Measurements from ENCODE around the gene TBC1D22A. TPM values are rescaled to one million over a fixed set of nuclear protein-coding genes. Genes with fewer than 3 reads are reported as not detected.

TBC1D22A gene
- total RNA-seq, 2 experiments from 2014 or later = 22.3 to 43.9 TPM

DNA sequence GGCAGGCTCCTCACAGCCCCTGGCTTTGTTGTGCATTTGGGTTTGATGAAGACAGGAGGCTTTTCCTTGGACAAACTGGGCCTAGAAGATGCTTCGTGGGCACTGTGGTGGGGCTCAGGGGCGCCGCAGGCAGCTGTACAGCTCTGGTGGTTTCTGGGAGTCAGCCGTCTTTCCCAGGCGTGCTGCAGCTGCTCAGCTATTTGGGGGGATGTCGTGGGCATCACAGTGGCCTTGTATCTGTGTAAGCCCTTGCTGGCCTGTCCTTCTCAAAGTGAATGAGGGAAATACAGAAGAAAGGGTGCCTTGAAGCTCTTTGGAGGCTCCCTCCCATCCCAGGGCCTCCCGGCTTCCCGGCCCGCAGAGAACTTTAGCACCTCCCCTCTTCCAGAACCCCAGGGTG is 89.5 kb downstream of the TBC1D22A start:
- intact Hi-C loops (cut with micrococcal nuclease; ENCODE audit: unreplicated experiment) = no loop called here
- Histone ChIP-seq H2AFZ (ENCODE audit: low read length) (no peak overlapping the region), H3K9me3 (ENCODE audit: low read length) (no peaks in the 10 kb centered on the region), H3K9me2 (ENCODE audit: insufficient read depth, low read length) (no peaks in the 10 kb centered on the region), H3K27ac (ENCODE audit: low read depth, low read length, poor library complexity, severe bottlenecking) (no peak overlapping the region), H3K4me1 (ENCODE audit: insufficient read depth, low read length, poor library complexity, severe bottlenecking) (no peaks in the 10 kb centered on the region), H3K36me3 (ENCODE audit: insufficient read depth, low read length) (peaks cover 8% of the 10 kb centered on the region; the same call in 1 of the 2 replicates), H3K4me2 (ENCODE audit: low read length) (no peak overlapping the region), H3K4me3 (ENCODE audit: low read depth, low read length, poor library complexity, severe bottlenecking) (no peak overlapping the region), H4K20me1 (ENCODE audit: insufficient read depth, low read length) (no peaks in the 10 kb centered on the region; the same call in 1 of the 2 replicates), H3K79me2 (ENCODE audit: insufficient read depth, low read depth, low read length) (no peaks in the 10 kb centered on the region)
- no peak for DNase-seq (ENCODE audit: low spot score)
- BruUV-seq (replicated peaks) = no TSS peak
- TF ChIP-seq, protein P1, sequence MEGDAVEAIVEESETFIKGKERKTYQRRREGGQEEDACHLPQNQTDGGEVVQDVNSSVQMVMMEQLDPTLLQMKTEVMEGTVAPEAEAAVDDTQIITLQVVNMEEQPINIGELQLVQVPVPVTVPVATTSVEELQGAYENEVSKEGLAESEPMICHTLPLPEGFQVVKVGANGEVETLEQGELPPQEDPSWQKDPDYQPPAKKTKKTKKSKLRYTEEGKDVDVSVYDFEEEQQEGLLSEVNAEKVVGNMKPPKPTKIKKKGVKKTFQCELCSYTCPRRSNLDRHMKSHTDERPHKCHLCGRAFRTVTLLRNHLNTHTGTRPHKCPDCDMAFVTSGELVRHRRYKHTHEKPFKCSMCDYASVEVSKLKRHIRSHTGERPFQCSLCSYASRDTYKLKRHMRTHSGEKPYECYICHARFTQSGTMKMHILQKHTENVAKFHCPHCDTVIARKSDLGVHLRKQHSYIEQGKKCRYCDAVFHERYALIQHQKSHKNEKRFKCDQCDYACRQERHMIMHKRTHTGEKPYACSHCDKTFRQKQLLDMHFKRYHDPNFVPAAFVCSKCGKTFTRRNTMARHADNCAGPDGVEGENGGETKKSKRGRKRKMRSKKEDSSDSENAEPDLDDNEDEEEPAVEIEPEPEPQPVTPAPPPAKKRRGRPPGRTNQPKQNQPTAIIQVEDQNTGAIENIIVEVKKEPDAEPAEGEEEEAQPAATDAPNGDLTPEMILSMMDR (conservative IDR thresholded peaks at IDR 0.05; ENCODE audit: low read length) = no peak
- no peak for TF ChIP-seq EZH2phosphoT487 (IDR thresholded peaks at IDR 0.05; ENCODE audit: borderline replicate concordance, low read depth, low read length)
- ChIA-PET CTCF (ENCODE audit: unreplicated experiment) (no interaction called here), POLR2A (no interaction called here)

DNA sequence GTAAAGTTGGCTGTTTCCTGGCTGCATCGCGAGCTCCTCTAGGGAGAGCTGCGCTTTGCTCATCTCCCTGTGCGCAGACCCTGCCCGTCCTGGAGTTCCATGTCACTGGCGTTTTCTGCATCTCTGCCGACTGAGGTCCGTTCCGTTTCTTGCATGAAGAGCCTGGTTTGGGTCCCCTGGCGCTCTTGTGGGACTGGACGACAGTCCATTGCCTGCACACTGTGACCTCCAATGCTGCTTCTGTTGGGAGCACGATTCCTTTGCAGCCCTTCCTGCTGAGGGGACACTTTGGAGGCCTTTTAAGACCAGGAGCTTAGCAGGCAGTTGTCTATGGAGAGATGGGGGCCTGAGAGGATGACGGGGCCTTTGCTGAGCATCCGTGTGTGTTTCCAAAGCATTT is 90.3 kb downstream of the TBC1D22A start:
- H3K9me3 ChIP-seq (ENCODE audit: low read length) = no peaks in the 10 kb centered on the region
- CTCF ChIA-PET (ENCODE audit: unreplicated experiment) = no interaction called here
- no peaks in the 10 kb centered on the region for H3K4me1 ChIP-seq (ENCODE audit: insufficient read depth, low read length, poor library complexity, severe bottlenecking)
- no peak overlapping the region for H3K4me3 ChIP-seq (ENCODE audit: low read depth, low read length, poor library complexity, severe bottlenecking)
- BruUV-seq (replicated peaks) = no TSS peak
- H3K36me3 ChIP-seq (ENCODE audit: insufficient read depth, low read length) = peaks cover 8% of the 10 kb centered on the region; the same call in 1 of the 2 replicates
- H3K79me2 ChIP-seq (ENCODE audit: insufficient read depth, low read depth, low read length) = no peaks in the 10 kb centered on the region
- H3K27ac ChIP-seq (ENCODE audit: low read depth, low read length, poor library complexity, severe bottlenecking) = no peak overlapping the region
- no peak for TF ChIP-seq EZH2phosphoT487 (IDR thresholded peaks at IDR 0.05; ENCODE audit: borderline replicate concordance, low read depth, low read length)
- TF ChIP-seq, protein P1 (conservative IDR thresholded peaks at IDR 0.05; ENCODE audit: low read length) = no peak
- H4K20me1 ChIP-seq (ENCODE audit: insufficient read depth, low read length) = no peaks in the 10 kb centered on the region; the same call in 1 of the 2 replicates
- no peak for DNase-seq (ENCODE audit: low spot score)
- POLR2A ChIA-PET = interaction anchor here (0.6 kb wide), 1 partner anchor 168 kb away, joined by 3 read pairs; no protein-coding TSS in a partner anchor
- no peak overlapping the region for H3K4me2 ChIP-seq (ENCODE audit: low read length)
- no peaks in the 10 kb centered on the region for H3K9me2 ChIP-seq (ENCODE audit: insufficient read depth, low read length)
- H2AFZ ChIP-seq (ENCODE audit: low read length) = no peak overlapping the region
- intact Hi-C loops (cut with micrococcal nuclease; ENCODE audit: unreplicated experiment) = no loop called here

DNA sequence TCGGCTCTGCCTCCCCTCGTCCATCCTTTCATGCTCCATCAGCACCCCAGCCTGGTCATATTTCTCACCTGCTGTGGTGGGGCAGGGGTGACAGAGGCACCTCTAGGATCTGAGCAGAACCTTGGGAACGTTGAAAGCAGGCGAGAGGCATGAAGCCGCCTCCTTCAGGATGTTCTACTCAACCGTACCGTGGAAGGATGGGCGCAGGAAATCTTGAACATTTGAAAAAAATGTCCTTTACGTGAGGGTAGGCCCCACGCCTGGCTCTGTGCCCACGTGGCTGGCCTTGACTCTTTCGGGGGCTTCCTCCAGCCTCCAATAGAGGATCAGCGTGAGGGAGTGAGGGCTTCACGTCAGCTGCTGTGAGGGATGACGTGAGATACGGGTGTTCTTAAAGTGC is 90.7 kb downstream of the TBC1D22A start:
- peaks cover 8% of the 10 kb centered on the region; the same call in 1 of the 2 replicates for H3K36me3 ChIP-seq (ENCODE audit: insufficient read depth, low read length)
- no peaks in the 10 kb centered on the region; the same call in 1 of the 2 replicates for H4K20me1 ChIP-seq (ENCODE audit: insufficient read depth, low read length)
- ChIA-PET CTCF (ENCODE audit: unreplicated experiment) (no interaction called here), POLR2A (interaction anchor here (0.6 kb wide), 1 partner anchor 168 kb away, joined by 3 read pairs; no protein-coding TSS in a partner anchor)
- no peak overlapping the region for H3K4me3 ChIP-seq (ENCODE audit: low read depth, low read length, poor library complexity, severe bottlenecking)
- intact Hi-C loops (cut with micrococcal nuclease; ENCODE audit: unreplicated experiment) = no loop called here
- DNase-seq (ENCODE audit: low spot score) = no peak
- H3K4me1 ChIP-seq (ENCODE audit: insufficient read depth, low read length, poor library complexity, severe bottlenecking) = no peaks in the 10 kb centered on the region
- no peak overlapping the region for H3K4me2 ChIP-seq (ENCODE audit: low read length)
- H3K9me2 ChIP-seq (ENCODE audit: insufficient read depth, low read length) = no peaks in the 10 kb centered on the region
- H3K27ac ChIP-seq (ENCODE audit: low read depth, low read length, poor library complexity, severe bottlenecking) = no peak overlapping the region
- TF ChIP-seq, protein P1 (conservative IDR thresholded peaks at IDR 0.05; ENCODE audit: low read length) = no peak
- H2AFZ ChIP-seq (ENCODE audit: low read length) = no peak overlapping the region
- no peaks in the 10 kb centered on the region for H3K9me3 ChIP-seq (ENCODE audit: low read length)
- BruUV-seq (replicated peaks) = no TSS peak
- no peaks in the 10 kb centered on the region for H3K79me2 ChIP-seq (ENCODE audit: insufficient read depth, low read depth, low read length)

Data from OCI-LY7 (cell line).